Esophagus muscularis mucosa (tissue), 4 donors: ENCODE measurements around the gene SUCLA2. TPM values are rescaled to one million over a fixed set of nuclear protein-coding genes. Genes with fewer than 3 reads are reported as not detected.

Experiments used
- DNase-seq: peaks from one replicate; pipeline ENCODE4 v3.0.0-alpha.2; 2017; ENCODE audit errors: extremely low spot score
- H3K27ac ChIP-seq, 4 donors: fragments of 200-600 bp; sonication (generic); replicated peaks in 1 of 4; 1 replicate in 3 of 4; 2 replicates in 1 of 4; pipeline ENCODE4 v1.5.1; 2016 to 2019; ENCODE audit warnings: mild to moderate bottlenecking in 1 of 4
- H3K27me3 ChIP-seq, 4 donors: fragments of 200-600 bp; sonication (generic); one replicate each; pipeline versions ENCODE4 v1.5.1 to v1.6.0; 2016 to 2019
- H3K36me3 ChIP-seq, 4 donors: fragments of 200-600 bp; sonication (generic); one replicate each; pipeline ENCODE4 v1.5.1; 2016 to 2019
- H3K4me1 ChIP-seq, 4 donors: fragments of 200-600 bp; sonication (generic); one replicate each; pipeline ENCODE4 v1.5.1; 2016 to 2019
- H3K4me3 ChIP-seq, 4 donors: fragments of 200-600 bp; sonication (generic); 1 replicate in 2 of 4; 2 replicates in 2 of 4; pipeline ENCODE4 v1.5.1; 2016 to 2019; ENCODE audit warnings: mild to moderate bottlenecking in 4 of 4, moderate library complexity in 1 of 4
- H3K9me3 ChIP-seq, 4 donors: fragments of 200-600 bp; sonication (generic); 1 replicate in 3 of 4; 2 replicates in 1 of 4; pipeline ENCODE4 v1.5.1; 2016 to 2019
- CTCF ChIP-seq, 3 experiments: fragments of 200-600 bp in 2 of 3; fragments of 450-650 bp in 1 of 3; sonication (generic) in 2 of 3; IDR thresholded peaks; one replicate each; pipeline ENCODE4 v1.5.1; 2017 to 2019; ENCODE audit warnings: antibody characterized with exemption in 3 of 3, mild to moderate bottlenecking in 2 of 3, moderate library complexity in 1 of 3
- EP300 ChIP-seq: sonication (generic); formaldehyde crosslinking; IDR thresholded peaks from one replicate; pipeline ENCODE4 v1.6.1; 2017; ENCODE audit warnings: antibody characterized with exemption
- POLR2A ChIP-seq: fragments of 450-650 bp; IDR thresholded peaks from one replicate; pipeline ENCODE4 v1.6.1; 2017; ENCODE audit warnings: antibody characterized with exemption, moderate library complexity, mild to moderate bottlenecking, low read depth
- POLR2AphosphoS5 ChIP-seq, 2 donors: sonication (generic); formaldehyde crosslinking; IDR thresholded peaks; one replicate each; pipeline ENCODE4 v1.6.1; 2017; ENCODE audit warnings: antibody characterized with exemption in 2 of 2
- WGBS: methylation state at CpG from one replicate; pipeline ENCODE4 v1.1.5; 2018; 5-methylcytosine and 5-hydroxymethylcytosine counted together
- intact Hi-C: fragments of 100-400 bp; cut with DNase I; formaldehyde crosslinking; loops from one replicate; pipeline ENCODE4 v1.15.1; 2023
- total RNA-seq, 4 donors: library from RNA; depleted of rRNA; stranded (reverse); fragments of >200 nt; gene quantifications; one replicate each; pipeline versions ENCODE4 v1.1.0 to v1.2.1, GENCODE V29; 2016

SUCLA2 gene
- total RNA-seq, 4 donors from 2014 or later: 42.1 to 62.7 (median 50.0) TPM

DNA sequence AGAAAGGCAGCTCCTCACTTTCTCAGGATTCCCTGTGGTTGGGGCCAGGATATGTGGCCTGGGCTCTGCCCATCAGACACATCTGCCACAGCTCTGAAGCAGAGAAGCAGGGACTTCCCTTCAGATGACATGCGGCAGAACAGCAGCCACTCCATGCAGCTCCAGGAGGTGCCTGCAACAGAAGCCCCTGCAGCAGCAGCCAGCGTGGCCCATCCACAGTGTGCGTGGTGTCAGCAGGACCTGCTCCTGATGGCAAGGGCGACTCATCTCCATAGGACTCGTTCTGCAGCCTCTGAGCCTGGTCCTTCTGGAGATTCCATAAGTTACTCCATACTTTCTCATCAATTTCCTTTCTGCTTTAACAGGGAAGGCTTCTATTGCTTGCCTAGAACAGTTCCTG lies 105.0 kb downstream of the SUCLA2 start:
- no peaks in the 10 kb centered on the region for H3K27me3 ChIP-seq
- intact Hi-C loops: no loop called here
- H3K36me3 ChIP-seq: peaks cover 0 to 8% (median 0%) of the 10 kb centered on the region in 4 donors
- no peak for DNase-seq
- H3K27ac ChIP-seq: no peak overlapping the region
- TF ChIP-seq CTCF (IDR thresholded peaks at IDR 0.05): no peak
- TF ChIP-seq POLR2AphosphoS5 (IDR thresholded peaks at IDR 0.05): no peak
- no peak for TF ChIP-seq POLR2A
- no peak for TF ChIP-seq EP300
- no peak overlapping the region for H3K4me3 ChIP-seq
- WGBS: 71% methylated on average over 5 of the region's 5 CpGs
- H3K4me1 ChIP-seq: no peaks in the 10 kb centered on the region
- H3K9me3 ChIP-seq: no peaks in the 10 kb centered on the region

DNA sequence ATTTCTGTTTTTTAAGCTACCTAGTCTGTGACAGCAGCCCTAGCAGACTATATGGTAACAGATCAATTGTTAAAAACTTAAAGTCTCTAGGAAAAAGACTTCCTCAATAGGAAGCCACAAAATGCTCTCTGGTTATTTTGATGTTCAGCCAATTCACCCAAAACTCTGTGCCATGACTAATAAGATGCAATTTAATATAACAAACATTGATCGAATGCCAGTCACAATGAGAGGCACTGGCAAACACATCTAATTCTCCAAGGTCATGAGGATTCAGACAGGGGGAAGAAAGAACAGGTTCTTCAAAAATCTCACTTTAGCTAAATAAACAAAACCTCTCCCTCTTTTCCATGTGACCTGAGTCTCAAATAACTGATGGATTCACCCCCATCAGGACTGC lies 107.5 kb downstream of the SUCLA2 start:
- H3K27me3 ChIP-seq: no peaks in the 10 kb centered on the region
- intact Hi-C loops: no loop called here
- no peak for TF ChIP-seq EP300
- no peak for TF ChIP-seq POLR2AphosphoS5 (IDR thresholded peaks at IDR 0.05)
- TF ChIP-seq CTCF (IDR thresholded peaks at IDR 0.05): no peak
- no peak for TF ChIP-seq POLR2A
- no peak overlapping the region for H3K4me3 ChIP-seq
- H3K27ac ChIP-seq: no peak overlapping the region
- 86% methylated on average over 1 of the region's 1 CpG for WGBS
- peaks cover 0 to 8% (median 0%) of the 10 kb centered on the region in 4 donors for H3K36me3 ChIP-seq
- DNase-seq: no peak
- H3K4me1 ChIP-seq: no peaks in the 10 kb centered on the region
- no peaks in the 10 kb centered on the region for H3K9me3 ChIP-seq

Other genes starting within 250 kb of the SUCLA2 start
- gene NUDT15, start 36.5 kb upstream of the SUCLA2 start, total RNA-seq: 1 to 10 TPM; 5.0 to 8.0 (median 5.9) TPM
- 10 to 100 TPM; 32.0 to 42.1 (median 37.1) TPM for gene MED4, start 93.8 kb upstream of the SUCLA2 start, total RNA-seq
- 100 to 1,000 TPM; 299 to 343 (median 303) TPM for gene ITM2B, start 231.9 kb upstream of the SUCLA2 start, total RNA-seq